Gastrocnemius medialis (tissue), 4 donors: ENCODE data around the gene CACNA1B. TPM values are rescaled to one million over a fixed set of nuclear protein-coding genes. Genes with fewer than 3 reads are reported as not detected.
"Not testable (repeated sequence)": the region's sequence is repeated elsewhere in the genome, so short reads cannot be mapped to it uniquely, and the experiment has no call there.

Experiments
- ATAC-seq, 2 donors: fragments of 150-250 bp; one replicate each; pipeline ENCODE4 v1.9.1; 2016
- DNase-seq, 2 donors: peaks; one replicate each; pipeline ENCODE4 v3.0.0-alpha.2; 2019
- H3K27ac ChIP-seq, 4 donors: fragments of 200-600 bp; sonication (generic); 1 replicate in 1 of 4; 2 replicates in 3 of 4; pipeline ENCODE4 v1.5.1; 2016 to 2018; ENCODE audit warnings: mild to moderate bottlenecking in 2 of 4, moderate library complexity in 1 of 4
- H3K27me3 ChIP-seq, 3 donors: fragments of 200-600 bp; sonication (generic) in 2 of 3; 1 replicate in 1 of 3; 2 replicates in 2 of 3; pipeline versions ENCODE4 v1.5.1 to v1.6.0; 2016 to 2019; ENCODE audit warnings: mild to moderate bottlenecking in 1 of 3, moderate library complexity in 1 of 3
- H3K36me3 ChIP-seq, 2 donors: fragments of 200-600 bp; sonication (generic) in 1 of 2; one replicate each; pipeline ENCODE4 v1.5.1; 2017 to 2018
- H3K4me1 ChIP-seq, 2 donors: fragments of 200-600 bp; sonication (generic) in 1 of 2; one replicate each; pipeline ENCODE4 v1.5.1; 2016 to 2017; ENCODE audit warnings: mild to moderate bottlenecking in 2 of 2
- H3K4me3 ChIP-seq, 4 donors: fragments of 200-600 bp; sonication (generic) in 3 of 4; 1 replicate in 1 of 4; 2 replicates in 3 of 4; pipeline ENCODE4 v1.5.1; 2016 to 2019; ENCODE audit warnings: mild to moderate bottlenecking in 2 of 4
- H3K9me3 ChIP-seq, 3 donors: fragments of 200-600 bp; sonication (generic) in 2 of 3; 1 replicate in 1 of 3; 2 replicates in 2 of 3; pipeline ENCODE4 v1.5.1; 2016 to 2019
- POLR2A ChIP-seq, 2 donors: fragments of 450-650 bp; IDR thresholded peaks; one replicate each; pipeline ENCODE4 v1.6.1; 2017; ENCODE audit warnings: antibody characterized with exemption in 2 of 2, mild to moderate bottlenecking in 2 of 2, moderate library complexity in 2 of 2
- in situ Hi-C, 4 donors: fragments of 200-750 bp; cut with MboI; loops; one replicate each; pipeline versions ENCODE4 v1.15.0 to v1.8.0; 2017; ENCODE audit warnings: low sequenced_read_pairs in 4 of 4
- intact Hi-C: fragments of 100-400 bp; cut with DNase I; formaldehyde crosslinking; loops from one replicate; pipeline ENCODE4 v1.15.1; 2023; ENCODE audit warnings: low total_unique reads
- total RNA-seq, 4 donors: library from RNA; depleted of rRNA; stranded (reverse); fragments of >200 nt; gene quantifications; one replicate each; pipeline versions ENCODE4 v1.1.0 to v1.2.3, GENCODE V29; 2016
- TF ChIP-seq, protein P1 (sequence below), 5 experiments: fragments of 450-650 bp in 3 of 5; fragments of 200-600 bp in 2 of 5; sonication (generic) in 2 of 5; IDR thresholded peaks in 4 of 5; conservative IDR thresholded peaks in 1 of 5; 1 replicate in 4 of 5; 2 replicates in 1 of 5; pipeline ENCODE4 v1.5.1; 2016 to 2019; ENCODE audit warnings: antibody characterized with exemption in 5 of 5, mild to moderate bottlenecking in 3 of 5, moderate library complexity in 3 of 5

The CACNA1B gene
- total RNA-seq, 4 donors from 2014 or later = 0.07 TPM; not detected in 3

DNA sequence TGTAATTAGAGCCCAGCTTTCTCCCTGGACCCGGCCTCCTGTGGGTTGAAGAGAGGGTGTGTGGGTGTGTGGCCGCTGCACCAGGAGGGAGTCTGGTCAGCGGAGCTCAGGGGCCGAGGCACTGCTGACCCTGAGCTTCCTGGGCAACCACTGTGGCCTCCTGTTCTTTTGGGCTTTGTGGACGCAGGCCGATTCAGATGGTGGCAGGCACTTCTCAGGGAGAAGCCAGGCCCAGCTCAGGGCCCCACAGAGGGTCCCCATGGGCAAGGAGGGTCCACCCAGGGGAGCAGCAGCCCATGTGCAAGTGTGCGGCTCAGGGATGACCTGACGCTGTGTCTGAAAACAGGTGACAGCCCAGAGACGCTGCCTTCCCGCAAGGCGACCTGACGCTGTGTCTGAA, 11.0 kb downstream of the CACNA1B start:
- H3K27ac ChIP-seq, H3K36me3 ChIP-seq, in situ Hi-C loops, H3K9me3 ChIP-seq, intact Hi-C loops, H3K27me3 ChIP-seq, H3K4me3 ChIP-seq, ATAC-seq, H3K4me1 ChIP-seq, DNase-seq: not testable (repeated sequence)

DNA sequence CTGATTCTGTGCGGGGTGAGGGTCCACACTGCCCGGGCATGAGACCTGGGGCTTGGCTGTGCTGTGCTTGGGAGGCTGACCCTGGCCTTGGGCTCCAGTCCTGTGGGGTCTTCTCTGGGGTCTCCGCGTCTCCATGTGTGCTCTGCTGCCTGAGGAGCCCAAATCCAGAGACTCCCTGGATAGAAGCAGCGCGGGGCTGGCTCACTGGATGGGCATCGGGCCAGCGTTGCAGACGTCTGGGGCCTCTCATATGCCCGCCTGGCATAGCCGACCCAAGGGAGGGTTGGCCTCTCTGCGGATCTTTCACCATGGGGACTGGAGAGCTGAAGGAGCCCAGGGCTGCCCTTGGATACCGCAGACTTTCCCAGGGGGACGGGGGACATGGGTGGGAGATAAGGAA, 12.4 kb downstream of the CACNA1B start:
- in situ Hi-C loops, intact Hi-C loops, H3K36me3 ChIP-seq, DNase-seq, H3K27ac ChIP-seq, ATAC-seq, H3K27me3 ChIP-seq, H3K4me1 ChIP-seq, H3K4me3 ChIP-seq, H3K9me3 ChIP-seq: not testable (repeated sequence)

DNA sequence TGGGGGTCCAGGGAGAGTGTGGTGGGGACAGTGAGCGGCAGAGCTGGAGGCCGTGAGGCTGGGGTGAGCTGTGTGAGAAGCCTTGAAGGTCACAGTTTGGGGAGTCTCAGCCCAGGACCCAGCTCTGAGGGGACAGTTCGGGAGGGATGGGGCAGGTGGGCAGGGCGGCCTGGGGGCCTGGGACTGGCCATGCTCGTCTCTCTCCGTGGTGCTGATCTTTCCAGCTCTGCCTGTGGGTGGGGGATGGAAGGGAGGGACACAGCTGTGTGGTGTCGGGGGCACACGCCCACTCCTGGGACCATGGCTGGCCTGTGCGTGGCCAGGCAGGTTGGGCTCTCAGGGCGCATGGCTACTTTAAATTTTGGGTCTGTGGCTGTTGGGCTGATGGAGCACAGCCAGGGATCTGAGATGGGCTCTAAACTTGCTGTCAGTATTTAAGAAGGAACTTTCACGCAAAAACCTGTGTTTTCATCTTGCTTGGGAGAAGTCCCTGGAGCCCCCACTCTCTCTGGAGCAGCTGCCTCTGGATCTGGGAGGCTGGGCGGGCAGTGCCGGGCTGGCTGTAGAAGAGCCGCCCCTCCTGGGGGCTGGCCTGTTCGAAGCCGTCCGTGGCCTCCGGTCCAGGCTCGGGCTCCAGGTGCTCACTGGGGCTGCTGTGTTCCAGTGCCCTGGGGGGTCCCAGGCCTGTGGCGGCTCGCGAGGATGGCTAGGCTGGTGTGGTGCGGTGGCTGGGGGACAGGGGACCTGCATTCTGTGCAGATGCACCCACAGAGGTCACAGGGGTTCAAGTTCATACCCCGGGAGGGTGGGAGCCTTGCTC, 13.4 kb downstream of the CACNA1B start:
- H3K36me3 ChIP-seq, DNase-seq, H3K27ac ChIP-seq, H3K9me3 ChIP-seq, H3K4me1 ChIP-seq, ATAC-seq, H3K27me3 ChIP-seq, intact Hi-C loops, H3K4me3 ChIP-seq, in situ Hi-C loops: not testable (repeated sequence)

DNA sequence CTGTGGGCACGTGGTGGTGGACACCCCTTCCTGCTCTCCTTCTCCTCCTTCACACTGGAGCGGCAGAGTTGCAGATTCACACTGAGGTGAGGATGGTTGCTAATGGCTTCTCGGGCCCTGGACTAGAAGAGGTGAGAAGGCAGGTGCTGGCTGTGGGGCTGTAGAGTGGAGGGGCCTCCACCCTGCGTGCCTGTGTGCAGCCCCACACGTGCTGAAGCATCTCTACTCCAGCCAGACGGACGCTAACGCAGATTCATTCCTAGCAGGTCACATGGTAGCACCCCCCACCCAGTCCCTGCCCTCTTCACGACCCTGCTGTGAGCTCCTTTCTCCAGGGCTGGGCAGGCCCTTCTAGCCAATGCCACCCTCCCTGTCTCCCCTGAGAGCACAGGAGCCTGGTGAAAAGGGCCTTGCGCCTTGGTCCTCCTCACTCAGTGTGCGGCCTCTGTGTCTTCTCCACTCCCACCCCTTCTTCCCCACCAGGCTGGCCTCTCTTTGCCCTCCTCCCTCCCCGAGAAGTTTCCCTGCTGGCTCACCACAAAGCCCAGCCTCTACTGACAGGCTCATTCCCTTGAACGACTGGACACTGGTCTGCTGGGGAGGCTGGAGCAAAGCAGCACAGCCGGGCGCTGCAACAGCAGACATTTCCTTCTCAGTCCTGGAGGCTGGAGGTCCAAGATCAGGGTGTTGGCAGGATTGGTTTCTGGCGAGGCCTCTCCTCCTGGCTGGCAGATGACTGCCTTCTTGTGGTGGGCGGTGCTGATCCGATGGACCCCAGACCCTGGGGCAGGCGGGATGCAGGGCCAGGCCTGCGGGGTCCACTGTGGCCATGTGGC, 14.2 kb downstream of the CACNA1B start:
- H3K4me1 ChIP-seq = no peaks in the 10 kb centered on the region

DNA sequence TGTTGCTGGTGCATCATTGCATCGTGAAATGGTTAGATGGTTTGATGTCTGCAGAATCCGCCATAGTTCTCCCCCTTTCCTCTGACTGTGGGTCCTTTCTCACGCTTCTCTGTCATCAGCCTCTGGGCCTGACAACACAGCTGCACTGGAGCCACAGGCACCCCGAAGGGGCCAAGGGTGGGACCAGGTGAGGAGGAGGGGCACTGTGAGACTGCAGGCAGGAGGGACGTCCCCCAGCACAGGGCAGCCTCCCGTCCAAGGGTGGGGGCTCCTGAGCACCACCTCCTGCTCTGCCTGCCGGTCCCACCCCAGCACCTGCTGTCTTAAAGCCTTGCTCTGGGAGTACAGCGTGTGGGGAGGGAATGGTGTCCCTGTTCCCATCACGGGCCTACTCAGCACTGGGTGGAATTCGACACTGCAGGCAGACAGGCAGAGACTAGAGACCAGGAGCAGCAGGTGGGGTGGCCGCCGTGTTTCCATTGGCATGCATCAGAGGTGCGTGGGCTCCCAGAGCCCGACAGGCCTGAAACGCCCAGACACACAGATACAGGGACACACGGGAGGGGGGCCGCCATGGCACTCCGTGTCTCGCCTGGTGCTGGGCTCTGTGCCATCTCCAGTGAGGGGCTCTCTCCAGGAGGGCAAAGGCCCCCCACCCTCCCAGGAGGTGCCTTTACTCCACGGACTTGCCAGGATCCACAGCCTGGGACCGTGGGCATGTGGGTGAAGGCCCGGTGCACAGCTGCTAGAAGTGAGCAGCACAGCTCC, 15.0 kb downstream of the CACNA1B start:
- ATAC-seq (no peak), DNase-seq (no peak)
- H3K4me3 ChIP-seq = no peak overlapping the region
- H3K27me3 ChIP-seq = no peaks in the 10 kb centered on the region
- in situ Hi-C loops = no loop called here
- intact Hi-C loops = no loop called here
- H3K9me3 ChIP-seq = no peaks in the 10 kb centered on the region
- no peaks in the 10 kb centered on the region for H3K36me3 ChIP-seq
- no peak overlapping the region for H3K27ac ChIP-seq
- H3K4me1 ChIP-seq = no peaks in the 10 kb centered on the region
- no peak for TF ChIP-seq POLR2A (IDR thresholded peaks at IDR 0.05)
- TF ChIP-seq, protein P1, sequence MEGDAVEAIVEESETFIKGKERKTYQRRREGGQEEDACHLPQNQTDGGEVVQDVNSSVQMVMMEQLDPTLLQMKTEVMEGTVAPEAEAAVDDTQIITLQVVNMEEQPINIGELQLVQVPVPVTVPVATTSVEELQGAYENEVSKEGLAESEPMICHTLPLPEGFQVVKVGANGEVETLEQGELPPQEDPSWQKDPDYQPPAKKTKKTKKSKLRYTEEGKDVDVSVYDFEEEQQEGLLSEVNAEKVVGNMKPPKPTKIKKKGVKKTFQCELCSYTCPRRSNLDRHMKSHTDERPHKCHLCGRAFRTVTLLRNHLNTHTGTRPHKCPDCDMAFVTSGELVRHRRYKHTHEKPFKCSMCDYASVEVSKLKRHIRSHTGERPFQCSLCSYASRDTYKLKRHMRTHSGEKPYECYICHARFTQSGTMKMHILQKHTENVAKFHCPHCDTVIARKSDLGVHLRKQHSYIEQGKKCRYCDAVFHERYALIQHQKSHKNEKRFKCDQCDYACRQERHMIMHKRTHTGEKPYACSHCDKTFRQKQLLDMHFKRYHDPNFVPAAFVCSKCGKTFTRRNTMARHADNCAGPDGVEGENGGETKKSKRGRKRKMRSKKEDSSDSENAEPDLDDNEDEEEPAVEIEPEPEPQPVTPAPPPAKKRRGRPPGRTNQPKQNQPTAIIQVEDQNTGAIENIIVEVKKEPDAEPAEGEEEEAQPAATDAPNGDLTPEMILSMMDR (IDR thresholded peaks at IDR 0.05 in 4 of 5, conservative IDR thresholded peaks at IDR 0.05 in 1 of 5) = no peak

More for the DNA sequence above, 14.2 kb downstream of the CACNA1B start:
- H3K4me3 ChIP-seq = no peak overlapping the region
- DNase-seq (no peak), ATAC-seq (no peak)
- no peaks in the 10 kb centered on the region for H3K36me3 ChIP-seq
- no peak overlapping the region for H3K27ac ChIP-seq
- H3K27me3 ChIP-seq = no peaks in the 10 kb centered on the region
- intact Hi-C loops (no loop called here), in situ Hi-C loops (no loop called here)
- no peak for TF ChIP-seq POLR2A (IDR thresholded peaks at IDR 0.05)
- TF ChIP-seq, protein P1 (IDR thresholded peaks at IDR 0.05 in 4 of 5, conservative IDR thresholded peaks at IDR 0.05 in 1 of 5) = no peak
- no peaks in the 10 kb centered on the region for H3K9me3 ChIP-seq

DNA sequence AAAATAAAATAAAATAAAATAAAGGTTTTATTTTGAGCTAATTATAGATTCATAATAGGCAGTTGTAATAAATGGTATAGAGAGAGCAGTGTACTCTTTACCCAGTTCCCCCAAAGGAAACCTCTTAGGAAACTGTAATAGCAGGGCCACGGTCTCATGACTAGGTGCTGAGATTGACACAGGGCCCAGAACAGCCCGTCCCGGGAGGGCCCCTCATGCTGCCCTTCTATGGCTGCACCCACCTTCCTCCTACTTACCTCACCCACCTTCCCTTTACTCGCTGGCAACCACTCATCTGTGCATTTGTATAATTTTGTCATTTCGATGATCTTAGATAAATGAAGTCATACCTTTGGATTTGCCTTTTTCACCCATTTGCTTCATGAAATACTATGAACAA, 16.1 kb downstream of the CACNA1B start:
- intact Hi-C loops (no loop called here), in situ Hi-C loops (no loop called here)
- H3K4me1 ChIP-seq = no peaks in the 10 kb centered on the region
- H3K9me3 ChIP-seq = no peaks in the 10 kb centered on the region
- no peak for DNase-seq
- no peak overlapping the region for H3K27ac ChIP-seq
- TF ChIP-seq, protein P1 (IDR thresholded peaks at IDR 0.05 in 4 of 5, conservative IDR thresholded peaks at IDR 0.05 in 1 of 5) = no peak
- no peak for TF ChIP-seq POLR2A (IDR thresholded peaks at IDR 0.05)
- no peaks in the 10 kb centered on the region for H3K36me3 ChIP-seq
- H3K4me3 ChIP-seq = no peak overlapping the region
- no peak for ATAC-seq
- H3K27me3 ChIP-seq = no peaks in the 10 kb centered on the region
